Activated CD4-positive, alpha-beta memory T cell treated with anti-CD3 and anti-CD28 coated beads, Interleukin-2, amount 10 ng/mL, durations not matched to agents 7 days and 5 days (primary cell): ENCODE data around the gene PTX4. TPM values are rescaled to one million over a fixed set of nuclear protein-coding genes. Genes with fewer than 3 reads are reported as not detected.

Experiments
- CTCF ChIA-PET: fragments of 350-600 bp; sonication (Branson Sonifier 250); formaldehyde crosslinking; loops from one replicate; lab custom pipeline; 2021; ENCODE audit warnings: antibody characterized with exemption, inconsistent platforms; lab: Charles Lee
- POLR2A ChIA-PET: fragments of 350-600 bp; sonication (Branson Sonifier 250); formaldehyde crosslinking; loops from one replicate; lab custom pipeline; 2021; ENCODE audit warnings: antibody characterized with exemption; lab: Charles Lee
- DNase-seq: peaks from one replicate; pipeline ENCODE4 v3.0.0-alpha.2; 2020
- H3K27ac Mint-ChIP-seq: one replicate; pipeline ENCODE4 v1.8.0; 2021; ENCODE audit warnings: mild to moderate bottlenecking, mixed read lengths
- H3K27me3 Mint-ChIP-seq: one replicate; pipeline ENCODE4 v1.8.0; 2021; ENCODE audit warnings: mixed read lengths
- H3K36me3 Mint-ChIP-seq: one replicate; pipeline ENCODE4 v1.8.0; 2021; ENCODE audit warnings: low read depth, mixed read lengths
- H3K4me1 Mint-ChIP-seq: one replicate; pipeline ENCODE4 v1.8.0; 2021; ENCODE audit warnings: mixed read lengths
- H3K4me3 Mint-ChIP-seq: one replicate; pipeline ENCODE4 v1.8.0; 2021; ENCODE audit warnings: mild to moderate bottlenecking, mixed read lengths
- H3K9me3 Mint-ChIP-seq: one replicate; pipeline ENCODE4 v1.8.0; 2021; ENCODE audit warnings: mixed read lengths
- total RNA-seq, 2 experiments: library from RNA; stranded (reverse); gene quantifications; one replicate each; pipeline ENCODE4 v1.2.3, GENCODE V29; 2021

The PTX4 gene
- total RNA-seq, result not detected

GRCh38 chr16:1488619-1489018 lies at the start of gene PTX4:
TSS of gene PTX4 (minus strand) at chr16:1488944. CDS start at chr16:1488909, 35 bp downstream.
- POLR2A ChIA-PET, result no interaction called here
- DNase-seq, result no peak
- H3K9me3 Mint-ChIP-seq, result no peaks in the 10 kb centered on the region
- H3K4me3 Mint-ChIP-seq, result no peak within 1 kb of the TSS
- H3K4me1 Mint-ChIP-seq, result peaks cover 9% of the 10 kb centered on the region
- H3K36me3 Mint-ChIP-seq, result peaks cover 2% of the 10 kb centered on the region
- CTCF ChIA-PET, result no interaction called here
- H3K27me3 Mint-ChIP-seq, result peaks cover 2% of the 10 kb centered on the region
- H3K27ac Mint-ChIP-seq, result no peak within 1 kb of the TSS

DNA sequence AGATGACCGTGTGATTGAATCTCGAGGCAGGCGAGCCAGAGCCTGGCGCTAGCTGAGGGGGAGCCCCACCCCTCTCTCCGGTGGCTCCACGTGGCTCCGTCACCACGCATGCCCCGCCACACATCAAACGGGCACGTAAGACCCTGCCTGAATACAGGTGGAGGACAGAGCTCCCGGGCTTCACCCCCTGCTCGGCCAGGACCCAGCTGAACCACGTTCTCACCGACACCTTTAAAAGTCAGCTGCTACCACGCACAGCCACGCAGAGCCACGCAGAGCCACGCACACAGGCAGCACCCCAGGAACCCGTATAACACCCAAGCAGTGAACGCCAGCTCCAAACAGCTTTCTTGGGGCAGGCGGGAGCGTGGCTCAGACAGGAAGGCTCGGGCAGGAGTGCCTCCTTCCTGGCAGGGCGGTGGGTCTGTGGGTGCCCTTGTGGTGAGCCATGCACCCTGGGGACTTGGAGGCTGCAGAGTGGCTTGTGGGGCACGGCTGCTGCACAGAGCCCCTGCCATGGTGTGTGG lies 49.1 kb upstream of the PTX4 start:
- Mint-ChIP-seq H3K27ac (peak overlapping the region; percentile 78), H3K4me1 (peaks cover 69% of the 10 kb centered on the region), H3K27me3 (no peaks in the 10 kb centered on the region), H3K4me3 (peak overlapping the region; percentile 71), H3K9me3 (no peaks in the 10 kb centered on the region), H3K36me3 (peaks cover 66% of the 10 kb centered on the region)
- POLR2A ChIA-PET, result interaction anchor here (1.6 kb wide), 1 partner anchor 117 kb away, joined by 5 read pairs; the partner anchor contains the start of gene UQCC4
- CTCF ChIA-PET, result interaction anchor here (1.1 kb wide), 1 partner anchor 174 kb away, joined by 4 read pairs; no protein-coding TSS in a partner anchor
- peak; percentile 63 for DNase-seq

DNA sequence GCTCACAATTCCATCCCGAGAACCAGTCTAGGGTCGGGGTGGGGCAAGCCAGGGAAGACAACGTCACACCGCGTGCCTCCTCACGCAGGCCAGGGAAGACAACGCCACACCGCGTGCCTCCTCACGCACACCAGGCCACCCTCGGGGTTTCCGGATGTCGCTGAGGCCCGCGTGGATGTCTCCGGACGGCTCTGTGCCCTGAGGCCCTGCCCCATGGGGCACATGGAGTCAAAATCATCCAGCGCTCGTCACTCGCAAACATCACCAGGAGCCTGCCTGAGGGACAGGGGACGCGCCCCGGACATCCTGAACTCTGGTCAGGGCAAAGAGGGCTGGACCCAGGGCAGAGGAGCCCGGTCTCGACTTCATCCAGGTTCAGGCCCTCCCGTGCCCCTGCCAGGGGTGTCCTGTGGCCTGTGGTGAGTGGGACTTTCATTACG lies 48.4 kb upstream of the PTX4 start:
- Mint-ChIP-seq H3K27ac (peak overlapping the region; percentile 78), H3K36me3 (peaks cover 65% of the 10 kb centered on the region), H3K4me1 (peaks cover 64% of the 10 kb centered on the region), H3K27me3 (no peaks in the 10 kb centered on the region), H3K4me3 (peak overlapping the region; percentile 100), H3K9me3 (no peaks in the 10 kb centered on the region)
- DNase-seq, result no peak
- ChIA-PET CTCF (interaction anchor here (1.1 kb wide), 1 partner anchor 173 kb away, joined by 4 read pairs; no protein-coding TSS in a partner anchor), POLR2A (interaction anchor here (2.5 kb wide), 1 partner anchor 116 kb away, joined by 6 read pairs; the partner anchor contains the start of gene UQCC4)

GRCh38 chr16:1536601-1537000 lies 47.9 kb upstream of the PTX4 start:
- peaks cover 61% of the 10 kb centered on the region for H3K36me3 Mint-ChIP-seq
- H3K4me3 Mint-ChIP-seq, result peak overlapping the region; percentile 100
- CTCF ChIA-PET, result no interaction called here
- POLR2A ChIA-PET, result interaction anchor here (2.5 kb wide), 1 partner anchor 116 kb away, joined by 6 read pairs; the partner anchor contains the start of gene UQCC4
- no peaks in the 10 kb centered on the region for H3K27me3 Mint-ChIP-seq
- H3K9me3 Mint-ChIP-seq, result no peaks in the 10 kb centered on the region
- peak overlapping the region; percentile 68 for H3K27ac Mint-ChIP-seq
- no peak for DNase-seq
- H3K4me1 Mint-ChIP-seq, result peaks cover 60% of the 10 kb centered on the region

GRCh38 chr16:1535391-1536291 lies 46.9 kb upstream of the PTX4 start:
- ChIA-PET CTCF (interaction anchor here (0.9 to 1.2 kb wide), 2 partner anchors 24 to 114 kb away, joined by 4 to 6 read pairs; no protein-coding TSS in a partner anchor), POLR2A (interaction anchor here (0.7 to 2.5 kb wide), 6 partner anchors 10 to 143 kb away, joined by 3 to 7 read pairs (median 6); partner anchors contain the start of genes IFT140, JPT2, TELO2 and UQCC4)
- H3K4me3 Mint-ChIP-seq, result peak overlapping the region; percentile 100
- H3K4me1 Mint-ChIP-seq, result peaks cover 53% of the 10 kb centered on the region
- peak overlapping the region; percentile 92 for H3K27ac Mint-ChIP-seq
- peaks cover 60% of the 10 kb centered on the region for H3K36me3 Mint-ChIP-seq
- DNase-seq, result peak; percentile 47
- no peaks in the 10 kb centered on the region for H3K9me3 Mint-ChIP-seq
- H3K27me3 Mint-ChIP-seq, result no peaks in the 10 kb centered on the region

GRCh38 chr16:1534021-1535020 lies 45.6 kb upstream of the PTX4 start:
- no peaks in the 10 kb centered on the region for H3K27me3 Mint-ChIP-seq
- peaks cover 53% of the 10 kb centered on the region for H3K36me3 Mint-ChIP-seq
- H3K4me3 Mint-ChIP-seq, result peak overlapping the region; percentile 100
- DNase-seq, result peak; percentile 33
- no peaks in the 10 kb centered on the region for H3K9me3 Mint-ChIP-seq
- POLR2A ChIA-PET, result interaction anchor here (0.7 to 2.7 kb wide), 11 partner anchors 9 to 839 kb away, joined by 3 to 14 read pairs (median 4); partner anchors contain the start of genes JPT2, TELO2 and UQCC4
- CTCF ChIA-PET, result interaction anchor here (0.9 to 1.3 kb wide), 3 partner anchors 113 to 171 kb away, joined by 3 to 6 read pairs (median 5); partner anchors contain the start of gene UQCC4
- H3K27ac Mint-ChIP-seq, result peak overlapping the region; percentile 92
- peaks cover 50% of the 10 kb centered on the region for H3K4me1 Mint-ChIP-seq

DNA sequence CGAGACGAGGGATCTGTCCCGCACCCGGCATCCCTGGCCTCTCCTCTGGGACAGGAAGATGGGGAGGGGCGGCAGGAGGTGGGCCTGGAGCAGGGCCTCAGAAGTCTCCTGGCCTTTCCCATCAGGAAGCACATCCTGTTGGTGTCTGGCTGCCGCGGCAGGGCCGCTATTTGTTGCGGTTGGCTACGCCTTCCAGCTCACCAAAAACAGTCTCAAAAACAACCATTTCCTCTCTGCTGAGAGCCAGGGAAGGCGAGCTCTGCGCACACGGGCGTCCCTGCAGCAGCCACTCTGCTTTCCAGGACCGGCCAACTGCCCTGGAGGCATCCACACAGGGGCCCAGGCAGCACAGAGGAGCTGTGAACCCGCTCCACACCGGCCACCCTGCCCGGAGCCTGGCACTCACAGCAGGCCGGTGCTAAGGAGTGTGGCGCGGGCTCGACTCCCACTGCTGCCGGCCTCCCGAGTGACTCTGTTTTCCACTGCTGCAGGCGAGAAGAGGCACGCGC lies 44.8 kb upstream of the PTX4 start, which contains the start of gene TMEM204:
TSS of gene TMEM204 (plus strand) at position 224 of the 509 bp plus-strand sequence. CDS start 610 bp downstream, outside the sequence.
- Mint-ChIP-seq H3K4me1 (peaks cover 43% of the 10 kb centered on the region), H3K36me3 (peaks cover 45% of the 10 kb centered on the region), H3K9me3 (no peaks in the 10 kb centered on the region), H3K27ac (peak within 1 kb of the TSS; percentile 92), H3K27me3 (no peaks in the 10 kb centered on the region), H3K4me3 (peak within 1 kb of the TSS; percentile 100)
- ChIA-PET POLR2A (interaction anchor here (0.5 to 2.7 kb wide), 10 partner anchors 10 to 1010 kb away, joined by 3 to 14 read pairs (median 4); partner anchors contain the start of genes CLCN7, JPT2, NME3 and TELO2), CTCF (interaction anchor here (1.0 to 1.3 kb wide), 2 partner anchors 113 to 170 kb away, joined by 3 to 5 read pairs; partner anchors contain the start of gene UQCC4)
- peak; percentile 69 for DNase-seq

- peaks cover 38% of the 10 kb centered on the region for H3K36me3 Mint-ChIP-seq
- ChIA-PET POLR2A (interaction anchor here (0.5 to 2.7 kb wide), 10 partner anchors 9 to 1009 kb away, joined by 3 to 14 read pairs (median 4); partner anchors contain the start of genes CLCN7, NME3, TELO2 and UQCC4), CTCF (interaction anchor here (1.0 to 1.3 kb wide), 2 partner anchors 113 to 169 kb away, joined by 3 to 5 read pairs; partner anchors contain the start of gene UQCC4)
These were observed 44.0 kb upstream of the PTX4 start for GRCh38 chr16:1532771-1533170.

GRCh38 chr16:1532081-1532760 lies 43.5 kb upstream of the PTX4 start:
- POLR2A ChIA-PET, result interaction anchor here (1.5 to 2.7 kb wide), 4 partner anchors 9 to 111 kb away, joined by 5 to 14 read pairs (median 8); partner anchors contain the start of genes TELO2 and UQCC4

More at GRCh38 chr16:1532771-1533170, 44.0 kb upstream of the PTX4 start:
- DNase-seq, result peak; percentile 22
- H3K9me3 Mint-ChIP-seq, result no peaks in the 10 kb centered on the region
- H3K4me1 Mint-ChIP-seq, result peaks cover 38% of the 10 kb centered on the region
- no peaks in the 10 kb centered on the region for H3K27me3 Mint-ChIP-seq
- H3K27ac Mint-ChIP-seq, result peak overlapping the region; percentile 92
- H3K4me3 Mint-ChIP-seq, result peak overlapping the region; percentile 100

DNA sequence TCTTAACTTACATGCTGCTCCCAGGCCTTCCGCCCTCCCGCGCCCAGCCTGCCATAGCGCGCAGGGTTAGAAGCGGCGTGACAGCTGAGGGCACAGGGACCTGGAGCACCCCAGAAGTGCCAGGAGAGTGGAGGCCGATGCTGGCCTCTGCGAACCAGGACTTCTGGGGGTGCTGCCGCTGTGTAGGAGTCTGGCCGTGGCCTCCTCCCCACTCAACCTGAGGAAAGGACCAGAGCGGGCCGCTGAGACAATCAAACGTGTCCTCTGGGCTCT lies 42.8 kb upstream of the PTX4 start:
- H3K27me3 Mint-ChIP-seq, result no peaks in the 10 kb centered on the region
- DNase-seq, result no peak
- POLR2A ChIA-PET, result no interaction called here
- peaks cover 26% of the 10 kb centered on the region for H3K36me3 Mint-ChIP-seq
- H3K27ac Mint-ChIP-seq, result no peak overlapping the region
- peaks cover 36% of the 10 kb centered on the region for H3K4me1 Mint-ChIP-seq
- H3K9me3 Mint-ChIP-seq, result no peaks in the 10 kb centered on the region
- CTCF ChIA-PET, result no interaction called here
- H3K4me3 Mint-ChIP-seq, result no peak overlapping the region

More at GRCh38 chr16:1532081-1532760, 43.5 kb upstream of the PTX4 start:
- Mint-ChIP-seq H3K4me3 (peak overlapping the region; percentile 100), H3K27ac (no peak overlapping the region), H3K36me3 (peaks cover 33% of the 10 kb centered on the region), H3K4me1 (peaks cover 36% of the 10 kb centered on the region), H3K27me3 (no peaks in the 10 kb centered on the region), H3K9me3 (no peaks in the 10 kb centered on the region)
- no peak for DNase-seq
- CTCF ChIA-PET, result no interaction called here
